Midbrain (tissue), 1 donor: ENCODE measurements around the gene SV2B.

ENCODE experiments used
- DNase-seq: peaks from one replicate; lab custom pipeline; 2025; lab: John Stamatoyannopoulos, UW

SV2B gene

GRCh38 chr15:91234759-91235158 is 134.7 kb downstream of the SV2B start:
- DNase-seq: no peak

- DNase-seq: no peak
Observed at GRCh38 chr15:91235376-91235775, 135.3 kb downstream of the SV2B start.

GRCh38 chr15:91237445-91237844 is 137.4 kb downstream of the SV2B start:
- no peak for DNase-seq

GRCh38 chr15:91238644-91239425 is 138.8 kb downstream of the SV2B start:
- DNase-seq: peak; percentile 9

- DNase-seq: no peak
Observed at GRCh38 chr15:91243826-91244225, 143.8 kb downstream of the SV2B start.

DNA sequence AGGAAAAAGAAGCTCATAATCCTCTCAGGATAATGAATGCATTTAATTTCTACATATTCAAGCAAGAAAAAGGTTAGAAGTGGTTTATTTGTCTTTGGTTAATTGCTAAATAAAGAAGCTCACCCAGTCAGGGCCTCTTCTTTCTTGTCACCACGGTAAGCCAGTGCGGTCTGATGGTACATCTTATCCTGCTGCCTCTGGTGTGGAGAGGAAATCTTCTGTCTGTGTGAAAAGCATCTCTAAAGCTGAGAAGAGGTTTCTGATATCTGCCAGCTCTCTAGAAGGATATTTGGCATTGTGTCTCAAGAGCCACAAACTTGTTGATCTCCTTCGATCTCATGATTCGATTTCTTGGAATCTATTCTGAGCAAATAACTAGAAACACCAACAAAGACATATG is 144.9 kb downstream of the SV2B start:
- no peak for DNase-seq

DNA sequence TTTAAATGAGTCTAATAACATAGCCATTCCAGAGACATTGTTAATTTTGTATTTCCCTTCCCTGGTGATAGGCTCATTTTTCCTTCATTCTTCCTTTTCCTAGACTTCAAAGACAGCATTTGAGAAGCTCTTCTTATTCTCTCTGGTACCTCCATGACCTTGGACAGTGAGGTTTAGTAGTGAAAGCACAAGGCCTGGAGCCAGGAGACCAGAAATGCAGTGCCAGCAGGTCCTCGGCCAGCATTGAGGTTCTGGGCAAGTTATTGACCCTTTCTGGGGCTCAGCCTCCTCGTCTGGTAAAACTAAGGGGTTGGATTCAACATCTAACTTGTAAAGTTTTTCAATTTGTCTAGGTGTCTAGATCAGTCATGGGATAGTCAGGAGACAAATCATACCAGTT is 146.9 kb downstream of the SV2B start:
- DNase-seq: no peak

DNA sequence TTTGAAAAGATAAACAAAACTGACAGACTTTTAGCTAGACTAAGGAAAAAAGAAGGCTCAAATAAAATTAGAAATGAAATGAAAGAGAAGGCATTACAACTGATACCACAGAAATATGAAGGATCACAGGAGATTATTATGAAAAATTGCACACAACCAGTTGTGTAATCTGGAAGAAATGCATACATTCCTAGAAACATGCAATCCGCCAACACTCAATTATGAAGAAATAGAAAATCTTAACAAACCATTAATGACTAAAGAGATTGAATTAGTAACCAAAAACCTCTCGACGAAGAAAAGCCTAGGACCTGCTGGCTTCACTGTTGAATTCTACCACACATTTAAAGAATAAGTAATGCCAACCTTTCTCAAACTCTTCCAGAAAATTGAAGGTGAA is 149.5 kb downstream of the SV2B start:
- DNase-seq: no peak

DNA sequence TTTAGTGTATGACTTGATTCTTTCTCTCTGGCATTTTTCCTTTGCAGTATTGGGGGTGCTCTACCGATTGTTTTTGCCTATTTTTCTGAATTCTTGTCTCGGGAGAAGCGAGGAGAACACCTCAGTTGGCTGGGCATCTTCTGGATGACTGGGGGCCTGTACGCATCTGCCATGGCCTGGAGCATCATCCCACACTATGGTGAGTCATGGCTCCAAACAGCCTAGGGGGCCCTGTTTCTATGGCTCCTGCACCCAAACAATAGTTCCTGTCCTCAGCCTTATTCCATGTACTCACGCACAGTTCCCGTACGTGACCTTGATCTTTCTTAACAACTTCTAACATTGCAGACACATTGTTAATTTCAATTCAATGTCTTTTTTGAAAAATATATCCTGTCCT is 152.3 kb downstream of the SV2B start:
- no peak for DNase-seq

DNA sequence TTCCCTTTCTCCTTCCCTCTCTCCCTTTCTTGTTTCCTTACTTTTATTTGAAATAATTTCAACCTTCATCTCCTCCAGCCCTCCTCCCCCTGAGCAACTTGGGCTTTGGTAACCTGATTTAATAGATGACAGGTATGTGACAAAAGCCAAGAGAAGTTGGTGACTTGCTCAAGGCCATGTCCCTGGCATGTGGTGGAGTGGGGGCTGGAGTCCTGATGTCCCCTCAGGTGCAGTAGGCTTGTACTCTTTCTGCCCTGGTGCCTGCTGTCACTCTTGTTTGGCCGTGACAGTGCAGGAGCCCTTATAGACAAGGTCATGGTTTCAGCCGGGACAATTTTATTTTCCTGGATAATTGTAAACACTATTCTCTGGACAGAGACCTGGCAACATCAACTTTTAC is 152.7 kb downstream of the SV2B start:
- DNase-seq: no peak

- no peak for DNase-seq
Observed at GRCh38 chr15:91253605-91254004, 153.5 kb downstream of the SV2B start.

DNA sequence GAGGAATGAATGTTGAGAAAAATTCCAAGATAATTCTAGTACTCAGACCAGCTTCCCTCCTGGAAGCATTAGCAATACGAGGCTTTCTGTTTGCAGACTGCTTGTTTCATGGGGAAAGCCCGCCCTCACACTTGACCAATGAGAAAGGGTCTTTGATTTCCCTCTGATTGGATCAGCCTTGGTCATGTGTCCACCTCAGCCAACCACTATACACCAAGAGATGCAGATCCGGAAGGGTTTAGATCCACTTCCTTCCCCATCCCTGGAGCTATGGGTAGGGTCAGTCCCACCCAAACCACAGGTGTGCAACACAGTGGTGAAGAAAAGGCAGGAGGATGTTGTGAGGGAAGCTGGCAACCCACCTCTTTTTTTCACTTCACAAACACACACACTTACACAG is 154.7 kb downstream of the SV2B start:
- no peak for DNase-seq

- no peak for DNase-seq
Observed at GRCh38 chr15:91255670-91256192, 155.7 kb downstream of the SV2B start.

- DNase-seq: no peak
Observed at GRCh38 chr15:91257746-91258414, 157.8 kb downstream of the SV2B start.

DNA sequence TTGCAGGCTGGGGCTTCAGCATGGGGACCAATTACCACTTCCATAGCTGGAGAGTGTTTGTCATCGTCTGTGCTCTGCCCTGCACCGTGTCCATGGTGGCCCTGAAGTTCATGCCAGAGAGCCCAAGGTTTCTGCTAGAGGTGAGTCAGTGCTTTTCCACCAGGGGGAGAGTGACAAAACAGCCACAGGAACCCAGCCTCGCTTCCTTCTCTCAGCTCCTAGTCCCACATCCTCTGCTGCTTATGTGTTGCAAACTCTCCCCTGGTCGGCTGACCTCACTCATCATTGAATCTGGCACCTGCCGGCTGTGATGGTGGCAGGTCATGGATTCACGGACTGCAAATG is 158.3 kb downstream of the SV2B start:
- no peak for DNase-seq

DNA sequence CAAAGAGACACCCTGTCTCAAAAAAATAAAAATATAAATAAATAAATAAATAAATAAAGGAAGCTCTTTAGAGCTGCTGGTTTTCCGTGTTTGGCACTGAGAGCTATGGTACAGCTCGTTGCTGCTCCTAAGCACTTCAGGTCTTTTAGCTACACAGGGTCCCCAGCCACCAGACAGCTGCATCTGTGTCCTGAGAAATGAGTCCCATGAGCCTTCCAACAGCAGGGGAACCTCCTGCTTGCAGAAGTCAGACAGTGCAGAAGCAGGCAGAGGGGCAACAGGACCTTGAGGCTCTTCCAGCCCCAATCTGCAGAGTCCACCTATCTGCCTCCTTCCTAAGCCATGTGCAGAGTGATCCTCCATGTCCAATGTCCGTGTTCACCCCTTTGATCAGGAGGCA is 159.0 kb downstream of the SV2B start:
- DNase-seq: no peak

DNA sequence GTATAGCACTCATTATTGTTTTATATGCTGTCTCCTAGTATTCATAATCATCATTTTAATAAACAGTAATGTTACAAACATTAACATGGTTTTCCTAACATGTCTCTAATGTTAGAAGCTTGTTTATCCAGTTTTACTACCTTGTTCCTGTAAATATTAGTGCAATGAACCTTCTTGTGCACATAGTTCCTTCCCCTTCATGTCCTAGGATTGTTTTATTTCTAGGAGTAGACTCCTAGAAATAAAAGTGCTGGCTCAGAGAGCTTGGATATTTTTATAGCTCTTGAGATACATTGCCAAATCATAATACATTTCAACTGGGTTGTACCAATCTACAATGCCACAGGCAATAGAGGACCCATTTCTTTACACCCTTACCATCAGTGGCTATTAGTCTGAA is 161.3 kb downstream of the SV2B start:
- no peak for DNase-seq

- DNase-seq: no peak
Observed at GRCh38 chr15:91263632-91264531, 163.8 kb downstream of the SV2B start.

- DNase-seq: no peak
Observed at GRCh38 chr15:91264651-91265351, 164.7 kb downstream of the SV2B start.

- no peak for DNase-seq
Observed at GRCh38 chr15:91265416-91265940, 165.4 kb downstream of the SV2B start.

DNA sequence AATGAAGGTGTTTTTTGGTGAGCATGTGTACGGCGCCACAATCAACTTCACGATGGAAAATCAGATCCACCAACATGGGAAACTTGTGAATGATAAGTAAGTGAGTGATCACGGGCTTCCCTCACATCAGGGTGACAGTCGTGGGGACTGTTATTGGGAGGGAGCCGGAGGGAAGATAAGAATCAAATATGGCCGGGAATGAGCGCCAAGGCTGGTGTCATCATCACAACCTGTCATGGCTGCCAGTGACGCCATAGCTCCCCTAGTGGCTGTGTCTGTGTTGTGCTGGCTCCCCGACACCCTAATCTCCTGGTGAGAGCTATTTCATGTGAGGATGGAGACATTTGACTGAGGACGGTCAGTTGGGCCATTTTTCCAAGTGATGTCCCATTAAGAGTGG is 168.5 kb downstream of the SV2B start:
- DNase-seq: no peak

- no peak for DNase-seq
Observed at GRCh38 chr15:91270747-91271146, 170.7 kb downstream of the SV2B start.
